Activated effector memory CD4-positive, alpha-beta T cell treated with anti-CD3 and anti-CD28 coated beads, Interleukin-2, amount 50 U/mL, for 16 hours (primary cell): ENCODE measurements around the gene MYO1H.

ENCODE experiments used
- DNase-seq: peaks from one replicate; pipeline ENCODE4 v3.0.0-alpha.2; 2020

Gene MYO1H

GRCh38 chr12:109495012-109495411 lies 147.3 kb downstream of the MYO1H start:
- no peak for DNase-seq

- DNase-seq, result no peak
Observed at GRCh38 chr12:109496306-109496705, 148.6 kb downstream of the MYO1H start.

GRCh38 chr12:109497675-109498074 lies 150.0 kb downstream of the MYO1H start:
- DNase-seq, result no peak
